Neural progenitor cell (in vitro differentiated cells): ENCODE results near the gene VWA3B. TPM values are rescaled to one million over a fixed set of nuclear protein-coding genes. Genes with fewer than 3 reads are reported as not detected.
A peak's percentile ranks its signal among the peaks of the same experiment; 100 is the strongest.

Experiments
- DNase-seq: peaks from one replicate; pipeline ENCODE4 v3.0.0-alpha.2; 2016; ENCODE audit warnings: low spot score
- H2AFZ ChIP-seq: fragments of 200-600 bp; sonication (generic); replicated peaks from 2 replicates; pipeline ENCODE4 v1.6.1; 2016; ENCODE audit warnings: antibody characterized with exemption
- H3F3A ChIP-seq: fragments of 200-600 bp; sonication (generic); 2 replicates; pipeline ENCODE4 v1.6.1; 2016; ENCODE audit warnings: antibody characterized with exemption, low read depth
- H3K27ac ChIP-seq: fragments of 200-600 bp; sonication (generic); 2 replicates; pipeline ENCODE4 v1.5.1; 2016; ENCODE audit warnings: mild to moderate bottlenecking
- H3K27me3 ChIP-seq: fragments of 200-600 bp; sonication (generic); 2 replicates; pipeline ENCODE4 v1.6.1; 2016; ENCODE audit warnings: mild to moderate bottlenecking, moderate library complexity
- H3K36me3 ChIP-seq: fragments of 200-600 bp; sonication (generic); 2 replicates; pipeline ENCODE4 v1.5.1; 2016
- H3K4me1 ChIP-seq: fragments of 200-600 bp; sonication (generic); 2 replicates; pipeline ENCODE4 v1.6.1; 2016; ENCODE audit warnings: mixed run types
- H3K4me2 ChIP-seq: fragments of 200-600 bp; sonication (generic); 2 replicates; pipeline ENCODE4 v1.6.1; 2016
- H3K4me3 ChIP-seq: fragments of 200-600 bp; sonication (generic); 2 replicates; pipeline ENCODE4 v1.5.1; 2016
- H3K79me2 ChIP-seq: fragments of 200-600 bp; sonication (generic); 2 replicates; pipeline ENCODE4 v1.6.1; 2016; ENCODE audit warnings: low read depth
- H3K9ac ChIP-seq: fragments of 200-600 bp; sonication (generic); 2 replicates; pipeline ENCODE4 v1.6.1; 2016
- H3K9me3 ChIP-seq: fragments of 200-600 bp; sonication (generic); 2 replicates; pipeline ENCODE4 v1.5.1; 2016; ENCODE audit warnings: low read depth
- H4K20me1 ChIP-seq: fragments of 200-600 bp; sonication (generic); 2 replicates; pipeline ENCODE4 v1.6.1; 2016; ENCODE audit warnings: low read depth
- H3K27ac Mint-ChIP-seq: 3 replicates; pipeline ENCODE4 v1.8.0; 2021; ENCODE audit warnings: mixed read lengths
- H3K27me3 Mint-ChIP-seq: 2 replicates; pipeline ENCODE4 v1.8.0; 2022; ENCODE audit warnings: low read depth, mild to moderate bottlenecking, inconsistent platforms, moderate library complexity, mixed read lengths; ENCODE audit not compliant: insufficient read depth
- H3K36me3 Mint-ChIP-seq: 3 replicates; pipeline ENCODE4 v1.8.0; 2021; ENCODE audit warnings: mixed read lengths
- H3K4me1 Mint-ChIP-seq: 3 replicates; pipeline ENCODE4 v1.8.0; 2021; ENCODE audit warnings: mixed read lengths
- H3K4me3 Mint-ChIP-seq: 3 replicates; pipeline ENCODE4 v1.8.0; 2021; ENCODE audit warnings: mild to moderate bottlenecking, moderate library complexity, mixed read lengths
- H3K9me3 Mint-ChIP-seq: 3 replicates; pipeline ENCODE4 v1.8.0; 2020; ENCODE audit warnings: mixed read lengths
- CTCF ChIP-seq: fragments of 200-600 bp; sonication (generic); IDR thresholded peaks from 2 replicates; pipeline ENCODE4 v1.5.1; 2017; ENCODE audit warnings: antibody characterized with exemption, mild to moderate bottlenecking
- EZH2 ChIP-seq: fragments of 200-600 bp; sonication (generic); IDR thresholded peaks from 2 replicates; pipeline ENCODE4 v1.6.1; 2017; ENCODE audit warnings: antibody characterized with exemption, mild to moderate bottlenecking, moderate library complexity
- EZH2phosphoT487 ChIP-seq: fragments of 200-600 bp; sonication (generic); IDR thresholded peaks from 2 replicates; pipeline ENCODE4 v1.6.1; 2017; ENCODE audit warnings: antibody characterized with exemption
- total RNA-seq: library from RNA; depleted of rRNA; stranded (reverse); fragments of >200 nt; gene quantifications from 2 replicates; pipeline ENCODE4 v1.2.3, GENCODE V29; 2015; ENCODE audit warnings: low replicate concordance

VWA3B gene
- total RNA-seq, 1 donor from 2014 or later: not detected

- Histone ChIP-seq H3K4me2 (no peak overlapping the region), H3K79me2 (no peaks in the 10 kb centered on the region), H2AFZ (no peak overlapping the region), H3K4me3 (no peak overlapping the region), H3F3A (no peaks in the 10 kb centered on the region), H4K20me1 (no peaks in the 10 kb centered on the region), H3K27ac (no peak overlapping the region), H3K9ac (no peak overlapping the region), H3K27me3 (no peaks in the 10 kb centered on the region), H3K4me1 (peaks cover 10% of the 10 kb centered on the region), H3K36me3 (no peaks in the 10 kb centered on the region), H3K9me3 (no peaks in the 10 kb centered on the region)
- peak overlapping the region; percentile 51 for H3K27ac Mint-ChIP-seq
- peaks cover 2% of the 10 kb centered on the region for H3K9me3 Mint-ChIP-seq
- H3K4me1 Mint-ChIP-seq: peaks cover 42% of the 10 kb centered on the region
- no peak overlapping the region for H3K4me3 Mint-ChIP-seq
- TF ChIP-seq EZH2: no peak
- no peak for DNase-seq
- H3K36me3 Mint-ChIP-seq: no peaks in the 10 kb centered on the region
- H3K27me3 Mint-ChIP-seq: peaks cover 2% of the 10 kb centered on the region
Observed at GRCh38 chr2:98277162-98277859, 190.3 kb downstream of the VWA3B start.

- Histone ChIP-seq H4K20me1 (no peaks in the 10 kb centered on the region), H3K27ac (no peak overlapping the region), H3K27me3 (no peaks in the 10 kb centered on the region), H3K4me2 (no peak overlapping the region), H3K4me3 (no peak overlapping the region), H3K79me2 (no peaks in the 10 kb centered on the region), H3K4me1 (peaks cover 10% of the 10 kb centered on the region), H3K9me3 (no peaks in the 10 kb centered on the region), H3K36me3 (no peaks in the 10 kb centered on the region), H3F3A (no peaks in the 10 kb centered on the region), H3K9ac (no peak overlapping the region), H2AFZ (no peak overlapping the region)
- Mint-ChIP-seq H3K27me3 (peaks cover 2% of the 10 kb centered on the region), H3K4me1 (peaks cover 42% of the 10 kb centered on the region), H3K36me3 (no peaks in the 10 kb centered on the region), H3K4me3 (no peak overlapping the region), H3K9me3 (peaks cover 2% of the 10 kb centered on the region), H3K27ac (peak overlapping the region; percentile 68)
- no peak for DNase-seq
- no peak for TF ChIP-seq EZH2
Observed at GRCh38 chr2:98278074-98278473, 191.1 kb downstream of the VWA3B start.

GRCh38 chr2:98280376-98281102 lies 193.6 kb downstream of the VWA3B start:
- no peaks in the 10 kb centered on the region for H4K20me1 ChIP-seq
- Mint-ChIP-seq H3K36me3 (no peaks in the 10 kb centered on the region), H3K4me3 (no peak overlapping the region), H3K27ac (peak overlapping the region; percentile 90), H3K9me3 (peaks cover 2% of the 10 kb centered on the region), H3K4me1 (peaks cover 40% of the 10 kb centered on the region), H3K27me3 (peaks cover 2% of the 10 kb centered on the region)
- no peaks in the 10 kb centered on the region for H3F3A ChIP-seq
- no peaks in the 10 kb centered on the region for H3K27me3 ChIP-seq
- no peak overlapping the region for H2AFZ ChIP-seq
- H3K36me3 ChIP-seq: no peaks in the 10 kb centered on the region
- no peaks in the 10 kb centered on the region for H3K79me2 ChIP-seq
- TF ChIP-seq CTCF (no peak), EZH2phosphoT487 (no peak), EZH2 (no peak)
- H3K4me1 ChIP-seq: peaks cover 10% of the 10 kb centered on the region
- no peak overlapping the region for H3K9ac ChIP-seq
- no peak overlapping the region for H3K4me3 ChIP-seq
- peak; percentile 39 for DNase-seq
- no peak overlapping the region for H3K4me2 ChIP-seq
- no peaks in the 10 kb centered on the region for H3K9me3 ChIP-seq
- no peak overlapping the region for H3K27ac ChIP-seq

GRCh38 chr2:98281607-98282006 lies 194.6 kb downstream of the VWA3B start:
- no peak overlapping the region for H3K27ac ChIP-seq
- H3K9me3 Mint-ChIP-seq: peaks cover 5% of the 10 kb centered on the region
- H3K27me3 Mint-ChIP-seq: peaks cover 2% of the 10 kb centered on the region

More at GRCh38 chr2:98281607-98282006, 194.6 kb downstream of the VWA3B start:
- Histone ChIP-seq H3K4me2 (no peak overlapping the region), H3K9me3 (no peaks in the 10 kb centered on the region), H3K79me2 (no peaks in the 10 kb centered on the region), H3K4me1 (peaks cover 10% of the 10 kb centered on the region), H3K36me3 (no peaks in the 10 kb centered on the region), H2AFZ (no peak overlapping the region), H4K20me1 (no peaks in the 10 kb centered on the region), H3K27me3 (no peaks in the 10 kb centered on the region), H3K9ac (no peak overlapping the region), H3K4me3 (no peak overlapping the region), H3F3A (no peaks in the 10 kb centered on the region)
- peaks cover 40% of the 10 kb centered on the region for H3K4me1 Mint-ChIP-seq
- no peak overlapping the region for H3K4me3 Mint-ChIP-seq
- no peaks in the 10 kb centered on the region for H3K36me3 Mint-ChIP-seq
- H3K27ac Mint-ChIP-seq: no peak overlapping the region
- TF ChIP-seq EZH2: no peak
- TF ChIP-seq CTCF: no peak
- DNase-seq: no peak
